Brain microvascular endothelial cell (primary cell): ENCODE results near the gene IFI6.

Source experiments
- DNase-seq: peaks from one replicate; pipeline ENCODE4 v3.0.0-alpha.2; 2020
- H3K27ac ChIP-seq: fragments of 250-450 bp; sonication (Bioruptor Pico); 2 replicates; pipeline ENCODE4 v1.5.1; 2020; ENCODE audit warnings: mild to moderate bottlenecking, moderate library complexity
- H3K27me3 ChIP-seq: fragments of 250-450 bp; sonication (Bioruptor Pico); replicated peaks from 2 replicates; pipeline ENCODE4 v1.5.1; 2020; ENCODE audit warnings: mild to moderate bottlenecking
- H3K36me3 ChIP-seq: fragments of 250-450 bp; sonication (Bioruptor Pico); replicated peaks from 2 replicates; pipeline ENCODE4 v1.5.1; 2020; ENCODE audit warnings: mild to moderate bottlenecking
- H3K4me3 ChIP-seq: 2 replicates; pipeline ENCODE4 v1.5.1; 2011; ENCODE audit warnings: low read depth, mild to moderate bottlenecking, control low read depth, low read length, moderate library complexity
- in situ Hi-C: cut with HindIII; loops from 2 replicates; pipeline ENCODE4 v1.10.0; 2017; ENCODE audit warnings: low sequenced_read_pairs, low pct_ligation_motif_present
- TF ChIP-seq, protein P1 (sequence below): IDR thresholded peaks from 2 replicates; pipeline ENCODE4 v1.5.1; 2011; ENCODE audit warnings: low read depth, mild to moderate bottlenecking, moderate library complexity, low read length, control low read depth, inconsistent platforms; ENCODE audit errors: missing control alignments

The IFI6 gene

GRCh38 chr1:27650171-27650538 is 21.8 kb downstream of the IFI6 start:
- no peak for DNase-seq
- in situ Hi-C loops = no loop called here

GRCh38 chr1:27649306-27649635 is 22.7 kb downstream of the IFI6 start:
- H3K4me3 ChIP-seq = no peak overlapping the region
- TF ChIP-seq, protein P1, sequence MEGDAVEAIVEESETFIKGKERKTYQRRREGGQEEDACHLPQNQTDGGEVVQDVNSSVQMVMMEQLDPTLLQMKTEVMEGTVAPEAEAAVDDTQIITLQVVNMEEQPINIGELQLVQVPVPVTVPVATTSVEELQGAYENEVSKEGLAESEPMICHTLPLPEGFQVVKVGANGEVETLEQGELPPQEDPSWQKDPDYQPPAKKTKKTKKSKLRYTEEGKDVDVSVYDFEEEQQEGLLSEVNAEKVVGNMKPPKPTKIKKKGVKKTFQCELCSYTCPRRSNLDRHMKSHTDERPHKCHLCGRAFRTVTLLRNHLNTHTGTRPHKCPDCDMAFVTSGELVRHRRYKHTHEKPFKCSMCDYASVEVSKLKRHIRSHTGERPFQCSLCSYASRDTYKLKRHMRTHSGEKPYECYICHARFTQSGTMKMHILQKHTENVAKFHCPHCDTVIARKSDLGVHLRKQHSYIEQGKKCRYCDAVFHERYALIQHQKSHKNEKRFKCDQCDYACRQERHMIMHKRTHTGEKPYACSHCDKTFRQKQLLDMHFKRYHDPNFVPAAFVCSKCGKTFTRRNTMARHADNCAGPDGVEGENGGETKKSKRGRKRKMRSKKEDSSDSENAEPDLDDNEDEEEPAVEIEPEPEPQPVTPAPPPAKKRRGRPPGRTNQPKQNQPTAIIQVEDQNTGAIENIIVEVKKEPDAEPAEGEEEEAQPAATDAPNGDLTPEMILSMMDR = no peak
- in situ Hi-C loops = no loop called here
- H3K36me3 ChIP-seq = no peaks in the 10 kb centered on the region
- DNase-seq = no peak
- no peaks in the 10 kb centered on the region for H3K27me3 ChIP-seq
- no peak overlapping the region for H3K27ac ChIP-seq

More at GRCh38 chr1:27650171-27650538, 21.8 kb downstream of the IFI6 start:
- TF ChIP-seq, protein P1 = no peak
- Histone ChIP-seq H3K27ac (no peak overlapping the region), H3K36me3 (no peaks in the 10 kb centered on the region), H3K4me3 (no peak overlapping the region), H3K27me3 (no peaks in the 10 kb centered on the region)

DNA sequence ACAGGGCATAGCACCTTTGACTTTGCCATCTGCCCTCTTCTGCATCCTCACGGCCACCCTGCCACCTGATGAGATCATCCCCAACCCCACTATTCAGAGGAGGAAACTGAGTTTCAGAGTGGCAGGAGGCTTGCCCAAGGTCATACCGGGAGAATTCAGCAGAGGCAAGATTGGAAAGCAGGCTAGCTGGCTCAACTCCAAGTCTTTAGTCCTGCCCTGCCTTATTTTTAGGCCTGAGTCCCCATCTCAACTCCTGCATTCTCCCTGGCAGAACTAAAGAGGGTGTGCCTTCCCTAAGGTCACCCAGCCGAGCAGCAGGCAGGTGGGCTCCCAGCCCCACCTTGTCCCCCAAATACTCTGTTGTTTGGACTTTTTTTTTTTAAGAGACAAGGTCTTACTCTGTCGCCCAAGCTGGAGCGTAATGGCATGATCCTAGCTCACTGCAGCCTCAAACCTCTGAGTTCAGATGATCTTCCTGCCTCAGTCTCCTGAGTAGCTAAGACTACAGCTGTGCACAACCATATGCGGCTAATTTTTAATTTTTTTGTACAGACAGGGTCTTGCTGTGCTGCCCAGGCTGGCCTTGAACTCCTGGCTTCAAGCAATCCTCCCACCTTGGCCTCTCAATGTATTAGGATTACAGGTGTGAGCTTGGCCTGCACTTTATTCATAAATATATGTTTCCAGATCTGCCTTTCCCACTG is 23.2 kb downstream of the IFI6 start:
- H3K36me3 ChIP-seq = no peaks in the 10 kb centered on the region
- no peak for DNase-seq
- no peak overlapping the region for H3K4me3 ChIP-seq
- H3K27me3 ChIP-seq = no peaks in the 10 kb centered on the region
- TF ChIP-seq, protein P1 = no peak
- H3K27ac ChIP-seq = no peak overlapping the region
- in situ Hi-C loops = no loop called here

- Histone ChIP-seq H3K36me3 (no peaks in the 10 kb centered on the region), H3K27me3 (no peaks in the 10 kb centered on the region), H3K4me3 (no peak overlapping the region), H3K27ac (no peak overlapping the region)
- DNase-seq = no peak
- TF ChIP-seq, protein P1 = no peak
- in situ Hi-C loops = no loop called here
These were observed 24.7 kb downstream of the IFI6 start for GRCh38 chr1:27647328-27647727.

DNA sequence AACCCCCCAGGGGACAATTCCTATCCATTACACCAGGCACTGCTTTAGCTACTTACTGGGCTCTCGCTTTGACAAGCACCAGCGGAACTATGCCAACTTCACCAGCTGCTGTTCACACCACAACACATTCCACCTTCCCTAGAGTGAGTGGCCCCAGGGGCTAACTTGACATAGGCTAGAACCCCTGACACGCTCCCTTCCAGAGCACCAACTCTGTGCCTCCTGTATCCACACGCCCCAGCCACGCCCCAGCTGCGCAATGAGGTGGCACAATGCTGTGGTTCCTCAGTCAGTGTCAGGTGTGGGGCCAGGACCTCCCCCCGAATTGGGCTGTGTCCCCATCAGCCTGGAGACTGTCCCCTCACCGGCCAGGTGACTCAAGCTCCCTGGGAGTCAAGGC is 25.3 kb downstream of the IFI6 start:
- no peaks in the 10 kb centered on the region for H3K27me3 ChIP-seq
- in situ Hi-C loops = no loop called here
- no peak overlapping the region for H3K27ac ChIP-seq
- TF ChIP-seq, protein P1 = no peak
- no peaks in the 10 kb centered on the region for H3K36me3 ChIP-seq
- H3K4me3 ChIP-seq = no peak overlapping the region
- DNase-seq = no peak

DNA sequence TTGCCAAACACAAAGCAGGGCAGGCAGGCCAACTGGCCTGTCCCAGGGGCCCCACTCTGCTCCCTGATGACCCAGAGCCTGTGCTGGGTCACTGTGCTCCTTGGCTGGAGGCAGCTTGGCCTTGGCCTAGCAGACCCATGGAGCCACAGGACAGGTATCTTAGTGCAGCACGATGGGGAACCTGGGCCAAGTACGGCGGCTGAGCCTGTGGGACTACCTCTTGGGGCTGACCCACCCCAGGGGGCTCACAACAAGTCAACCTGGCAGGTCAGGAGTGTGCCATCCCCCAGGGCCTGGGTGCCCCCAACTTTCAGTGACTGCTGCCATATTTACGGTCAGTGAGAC is 26.9 kb downstream of the IFI6 start:
- Histone ChIP-seq H3K36me3 (no peaks in the 10 kb centered on the region), H3K27me3 (no peaks in the 10 kb centered on the region), H3K4me3 (no peak overlapping the region), H3K27ac (no peak overlapping the region)
- TF ChIP-seq, protein P1 = no peak
- DNase-seq = no peak
- in situ Hi-C loops = no loop called here
